D721Med (cell line): ENCODE data around the gene OR5K2.

ENCODE experiments used
- DNase-seq: peaks from one replicate; pipeline ENCODE4 v3.0.0; 2011; ENCODE audit warnings: low spot score; ENCODE audit not compliant: insufficient read length
- FAIRE-seq: peaks from 2 replicates; lab custom pipeline; 2011; peaks lifted over from hg19 to GRCh38; lab: Jason Lieb, UNC
- CTCF ChIP-seq: IDR thresholded peaks from 2 replicates; pipeline ENCODE4 v1.5.1; 2012; ENCODE audit warnings: mild to moderate bottlenecking, control low read depth; ENCODE audit not compliant: insufficient read depth; ENCODE audit errors: missing control alignments

The OR5K2 gene

GRCh38 chr3:98530676-98531075 lies 33.2 kb downstream of the OR5K2 start:
- FAIRE-seq (no peak), DNase-seq (no peak)
- TF ChIP-seq CTCF: no peak

- DNase-seq (no peak), FAIRE-seq (no peak)
These were observed 34.3 kb downstream of the OR5K2 start, which contains the start of gene GPR15 for GRCh38 chr3:98531622-98532274. GPR15 (plus strand) TSS chr3:98531978; CDS start chr3:98532034, 56 bp downstream.

GRCh38 chr3:98532275-98532637 lies 34.8 kb downstream of the OR5K2 start:
- FAIRE-seq (no peak), DNase-seq (no peak)
- TF ChIP-seq CTCF: no peak

More at GRCh38 chr3:98531622-98532274, 34.3 kb downstream of the OR5K2 start, which contains the start of gene GPR15:
- TF ChIP-seq CTCF: no peak

- FAIRE-seq (no peak), DNase-seq (no peak)
- TF ChIP-seq CTCF: no peak
These were observed 35.5 kb downstream of the OR5K2 start for GRCh38 chr3:98532709-98533571.

- TF ChIP-seq CTCF: no peak
- DNase-seq: no peak
- FAIRE-seq: no peak
These were observed 36.7 kb downstream of the OR5K2 start for GRCh38 chr3:98534168-98534567.

GRCh38 chr3:98534734-98535133 lies 37.3 kb downstream of the OR5K2 start:
- TF ChIP-seq CTCF: no peak
- FAIRE-seq (no peak), DNase-seq (no peak)

GRCh38 chr3:98536456-98537017 lies 39.1 kb downstream of the OR5K2 start:
- no peak for DNase-seq
- TF ChIP-seq CTCF: no peak
- no peak for FAIRE-seq
